Right ventricle myocardium superior (tissue), 1 donor: ENCODE results near the gene KCNQ4. TPM values are rescaled to one million over a fixed set of nuclear protein-coding genes. Genes with fewer than 3 reads are reported as not detected.

Experiments used
- ATAC-seq: fragments of 200-7000 bp; cut with Tn5 transposase; one replicate; pipeline ENCODE4 v1.9.1; 2020; ENCODE audit warnings: mild to moderate bottlenecking; ENCODE audit not compliant: poor library complexity
- DNase-seq: peaks from one replicate; pipeline ENCODE4 v3.0.0-alpha.2; 2020
- intact Hi-C: fragments of 100-400 bp; cut with DNase I; formaldehyde crosslinking; loops from one replicate; pipeline ENCODE4 v1.11.2; 2022
- total RNA-seq: library from RNA; stranded (reverse); fragmentation: NEBNext Ultra II Directional; extraction: Animal tissue kit (Norgen Biotek cat#: 25700); gene quantifications from one replicate; pipeline ENCODE4 v1.2.1, GENCODE V29; 2021
- donor health status: DM: no; HTN: yes; CAD: no; lungs with severe emphysema.

Gene KCNQ4
- total RNA-seq, 1 donor from 2014 or later, result 2.6 TPM

DNA sequence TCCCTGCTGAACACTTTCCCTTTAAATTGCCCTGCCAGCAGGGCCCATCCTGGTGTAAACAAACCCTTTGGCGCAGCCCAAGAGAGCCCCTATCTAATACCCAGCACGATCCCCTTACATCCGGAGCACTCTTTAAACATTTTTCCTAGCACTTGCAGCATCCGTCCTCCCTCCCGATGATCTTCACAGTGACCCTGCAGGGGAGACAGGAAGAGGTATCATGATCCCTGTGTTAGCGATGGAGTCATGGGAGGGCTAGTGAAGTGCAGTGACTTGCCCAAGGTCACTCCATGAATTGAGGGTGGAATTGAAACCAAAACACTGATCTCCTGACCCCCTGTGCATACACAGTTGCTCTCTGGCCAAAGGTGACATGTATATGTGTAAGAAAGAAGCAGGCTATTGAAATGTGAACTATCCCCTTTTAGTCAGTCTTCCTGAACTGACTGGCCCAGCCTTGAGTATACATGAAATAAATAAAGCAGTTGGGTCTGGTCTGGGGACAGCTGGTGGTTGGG lies 9.8 kb upstream of the KCNQ4 start:
- DNase-seq (no peak), ATAC-seq (peak; percentile 5)
- intact Hi-C loops, result no loop called here

- intact Hi-C loops, result no loop called here
- ATAC-seq, result peak; percentile 63
- peak; percentile 72 for DNase-seq
These were observed 9.2 kb upstream of the KCNQ4 start for GRCh38 chr1:40774266-40774998.

DNA sequence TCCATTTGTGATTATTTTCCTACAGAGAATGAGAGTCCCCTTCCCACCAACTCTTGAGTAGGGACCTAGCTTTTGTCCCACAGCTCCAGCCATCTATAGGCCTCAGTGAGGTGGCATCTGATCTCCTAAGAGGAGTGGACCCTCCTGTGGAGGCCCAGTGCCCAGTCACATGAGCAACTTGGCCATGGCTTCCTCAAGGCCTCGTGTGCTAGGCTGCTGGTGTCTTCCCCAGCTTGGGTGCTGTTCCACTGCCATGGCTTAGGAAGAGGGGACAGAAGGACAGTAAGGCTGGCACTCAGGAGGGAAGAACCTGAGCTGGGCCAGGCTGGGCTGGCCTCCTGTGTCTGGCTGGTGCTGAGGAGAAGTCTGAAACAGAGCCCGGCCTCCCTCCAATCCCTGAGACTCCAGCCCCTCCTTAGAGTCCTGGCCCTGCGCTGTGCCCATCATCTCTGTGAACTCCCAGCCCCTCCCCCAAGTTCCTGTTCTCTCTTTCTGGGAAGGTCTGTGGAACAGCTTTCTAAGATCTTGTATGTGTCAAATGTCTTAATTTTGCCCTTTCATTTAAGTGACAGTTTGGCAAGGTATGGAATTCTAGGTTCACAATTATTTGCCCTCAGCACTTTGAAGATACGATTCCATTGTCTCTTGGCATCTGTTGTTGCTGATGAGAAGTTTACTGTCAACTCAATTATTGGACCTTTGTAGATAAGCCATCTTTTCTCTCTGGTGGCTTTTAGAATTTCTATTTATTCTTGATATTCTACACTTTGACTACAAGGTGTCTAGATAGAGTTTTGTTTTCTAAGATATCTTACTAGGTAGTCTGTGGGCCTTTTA lies 7.1 kb upstream of the KCNQ4 start:
- intact Hi-C loops, result loop anchor here (5.0 kb wide), 1 partner anchor 71 kb away; no protein-coding TSS in a partner anchor
- ATAC-seq (no peak), DNase-seq (no peak)

DNA sequence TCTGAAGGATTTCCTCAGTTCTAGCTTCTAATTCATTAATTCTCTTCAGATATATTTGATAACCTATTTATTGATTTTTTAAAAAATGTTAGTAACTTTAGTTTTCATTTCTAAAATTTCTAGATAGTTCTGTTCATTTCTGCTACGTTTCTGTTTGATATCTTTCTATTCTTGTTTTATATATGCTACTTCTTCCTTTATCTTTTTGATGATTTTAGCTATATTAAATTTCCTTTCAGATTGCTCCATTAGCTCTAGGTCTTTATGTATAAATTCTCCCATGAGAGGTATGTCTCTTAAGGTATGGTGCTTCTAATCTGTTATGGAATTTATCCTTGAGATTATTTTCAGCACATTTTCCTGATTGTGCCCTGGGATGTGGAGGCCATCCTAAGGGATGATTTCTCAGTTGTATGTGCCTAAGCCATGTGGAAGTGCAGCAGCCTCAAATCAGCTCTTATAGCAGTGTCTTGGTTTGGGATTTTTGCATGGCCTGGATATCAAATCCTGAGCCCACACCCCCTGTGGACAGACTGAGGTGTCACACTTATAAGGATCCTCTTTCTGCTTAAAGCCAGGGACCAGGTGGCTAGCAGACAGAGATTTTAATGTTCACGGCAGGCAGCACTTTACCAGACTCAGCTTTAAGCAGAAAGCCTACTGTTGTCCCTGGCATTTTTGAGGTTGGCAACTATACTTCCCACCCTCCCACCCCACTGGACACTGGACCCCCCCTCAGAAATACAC lies 6.2 kb upstream of the KCNQ4 start:
- intact Hi-C loops, result loop anchor here (5.0 kb wide), 1 partner anchor 70 kb away; no protein-coding TSS in a partner anchor
- DNase-seq, result no peak
- ATAC-seq, result no peak

GRCh38 chr1:40780678-40781607 lies 2.6 kb upstream of the KCNQ4 start:
- DNase-seq (no peak), ATAC-seq (no peak)
- intact Hi-C loops, result no loop called here

- intact Hi-C loops, result no loop called here
- DNase-seq, result no peak
- ATAC-seq, result no peak
These were observed 2.0 kb upstream of the KCNQ4 start for GRCh38 chr1:40781608-40781971.

GRCh38 chr1:40782371-40782956 lies 1.1 kb upstream of the KCNQ4 start:
- intact Hi-C loops, result no loop called here
- DNase-seq, result peak; percentile 54
- ATAC-seq, result peak; percentile 28

- intact Hi-C loops, result no loop called here
- DNase-seq, result peak; percentile 63
These were observed 669 bp downstream of the KCNQ4 start for GRCh38 chr1:40784141-40784770.

GRCh38 chr1:40784771-40785151 lies 1.2 kb downstream of the KCNQ4 start:
- intact Hi-C loops, result no loop called here
- DNase-seq (no peak), ATAC-seq (peak; percentile 37)

More at GRCh38 chr1:40784141-40784770, 669 bp downstream of the KCNQ4 start:
- ATAC-seq, result peak; percentile 26

DNA sequence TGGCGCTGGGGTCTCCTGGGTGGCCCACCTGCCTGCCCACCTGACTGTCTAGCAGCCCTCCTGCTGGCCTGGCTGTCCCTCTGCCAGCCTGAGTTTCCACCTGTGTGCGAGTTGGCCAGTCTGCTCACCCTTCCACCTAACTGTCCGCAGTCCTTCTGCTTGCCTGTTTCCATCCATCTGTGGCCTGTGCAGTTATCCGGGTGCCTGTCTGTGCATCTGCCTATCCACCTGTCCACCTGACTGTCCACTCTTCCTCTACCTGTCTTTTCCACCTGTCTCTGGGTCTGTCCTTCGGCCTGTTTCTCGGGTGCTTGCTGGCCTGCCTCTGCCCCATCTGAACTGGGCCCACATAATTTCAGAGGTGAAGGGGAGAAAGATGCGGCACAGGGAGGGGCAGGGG lies 1.9 kb downstream of the KCNQ4 start:
- ATAC-seq (no peak), DNase-seq (no peak)
- intact Hi-C loops, result no loop called here

GRCh38 chr1:40786171-40786994 lies 2.8 kb downstream of the KCNQ4 start:
- intact Hi-C loops, result no loop called here
- no peak for ATAC-seq
- no peak for DNase-seq

DNA sequence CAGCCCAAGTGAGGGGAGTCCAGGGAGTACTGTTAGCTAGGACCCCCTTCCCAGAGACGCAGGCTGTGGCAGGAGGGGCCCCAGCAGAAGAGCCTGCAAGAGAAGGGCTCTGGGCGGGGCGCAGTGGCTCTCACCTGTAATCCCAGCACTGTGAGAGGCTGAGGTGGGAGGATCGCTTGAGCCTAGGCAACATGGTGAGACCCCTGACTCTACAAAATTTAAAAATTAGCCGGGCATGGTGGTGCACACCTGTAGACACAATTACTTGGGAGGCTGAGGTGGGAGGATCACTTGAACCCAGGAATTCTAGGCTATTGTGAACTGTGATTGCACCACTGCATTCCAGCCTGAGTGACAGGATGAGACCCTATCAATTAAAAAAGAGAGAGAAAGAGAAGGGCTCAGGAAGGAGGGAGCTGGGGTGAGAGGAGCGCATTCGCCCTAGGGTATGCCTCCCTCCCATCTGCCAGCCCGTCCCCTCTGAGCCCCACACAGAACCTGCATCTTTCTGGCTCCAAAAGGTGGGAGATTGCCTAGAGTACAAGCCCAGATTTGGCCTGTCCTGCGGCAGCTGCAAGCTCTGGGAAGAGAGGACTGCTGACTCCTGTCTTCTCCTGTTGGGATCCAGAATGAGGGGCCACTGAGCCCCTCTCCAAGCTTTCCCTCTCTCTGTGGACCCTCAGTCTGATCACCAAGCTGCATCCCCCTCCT lies 3.6 kb downstream of the KCNQ4 start:
- no peak for DNase-seq
- intact Hi-C loops, result no loop called here
- ATAC-seq, result no peak

GRCh38 chr1:40787737-40788560 lies 4.4 kb downstream of the KCNQ4 start:
- no peak for ATAC-seq
- DNase-seq, result no peak
- intact Hi-C loops, result no loop called here

GRCh38 chr1:40788561-40789341 lies 5.2 kb downstream of the KCNQ4 start:
- intact Hi-C loops, result no loop called here
- ATAC-seq (no peak), DNase-seq (no peak)

GRCh38 chr1:40789342-40789598 lies 5.7 kb downstream of the KCNQ4 start:
- DNase-seq (no peak), ATAC-seq (no peak)
- intact Hi-C loops, result no loop called here
